Heart left ventricle (tissue), 16 donors: ENCODE measurements around the gene TMEM198. TPM values are rescaled to one million over a fixed set of nuclear protein-coding genes. Genes with fewer than 3 reads are reported as not detected.

Experiments used
- ATAC-seq, 4 donors: fragments of 200-7000 bp; cut with Tn5 transposase; one replicate each; pipeline ENCODE4 v1.9.1; 2020 to 2022; ENCODE audit warnings: moderate library complexity in 4 of 4, mild to moderate bottlenecking in 3 of 4, moderate number of reproducible peaks in 1 of 4
- DNase-seq, 5 donors: peaks; one replicate each; pipeline ENCODE4 v3.0.0-alpha.2; 2020
- H3K27ac ChIP-seq, 12 donors: fragments of 200-600 bp; sonication (generic) in 4 of 12; one replicate each; pipeline versions ENCODE4 v1.5.0 to v1.8.0; 2016 to 2022; ENCODE audit warnings: mild to moderate bottlenecking in 2 of 12
- H3K27me3 ChIP-seq, 9 donors: fragments of 200-600 bp; sonication (generic) in 2 of 9; one replicate each; pipeline versions ENCODE4 v1.5.1 to v1.8.0; 2016 to 2022; ENCODE audit warnings: mild to moderate bottlenecking in 3 of 9
- H3K36me3 ChIP-seq, 9 donors: fragments of 200-600 bp; sonication (generic) in 2 of 9; one replicate each; pipeline versions ENCODE4 v1.5.0 to v1.8.0; 2018 to 2022; ENCODE audit warnings: mild to moderate bottlenecking in 2 of 9
- H3K4me1 ChIP-seq, 12 donors: fragments of 200-600 bp; sonication (generic) in 4 of 12; one replicate each; pipeline versions ENCODE4 v1.5.0 to v1.8.0; 2016 to 2022; ENCODE audit warnings: mild to moderate bottlenecking in 3 of 12
- H3K4me3 ChIP-seq, 12 donors: fragments of 200-600 bp; sonication (generic) in 4 of 12; one replicate each; pipeline versions ENCODE4 v1.5.0 to v1.8.0; 2017 to 2022; ENCODE audit warnings: mild to moderate bottlenecking in 9 of 12, moderate library complexity in 4 of 12
- H3K9me3 ChIP-seq, 12 donors: fragments of 200-600 bp; sonication (generic) in 4 of 12; one replicate each; pipeline versions ENCODE4 v1.5.0 to v1.8.0; 2016 to 2022; ENCODE audit warnings: mild to moderate bottlenecking in 1 of 12
- POLR2A ChIP-seq, 2 donors: fragments of 450-650 bp; IDR thresholded peaks; one replicate each; pipeline ENCODE4 v1.6.1; 2017; ENCODE audit warnings: antibody characterized with exemption in 2 of 2, mild to moderate bottlenecking in 2 of 2, moderate library complexity in 2 of 2
- WGBS, 4 donors: extraction: QIAGEN DNeasy Blood & Tissue Kit in 2 of 4; methylation state at CpG; one replicate each; pipeline versions ENCODE4 v1.1.5 to v1.1.7; 2013 to 2018; 5-methylcytosine and 5-hydroxymethylcytosine counted together
- intact Hi-C, 10 donors: fragments of 100-400 bp; cut with DNase I; formaldehyde crosslinking; loops; one replicate each; pipeline versions ENCODE4 v1.11.1 to v1.14.2; 2022
- polyA plus RNA-seq, 2 donors: library from polyadenylated mRNA; stranded (reverse); fragments of 200-250 nt; gene quantifications; one replicate each; pipeline ENCODE4 v1.2.3, GENCODE V29; 2013
- total RNA-seq, 9 donors: library from RNA; depleted of rRNA in 2 of 9; stranded (reverse); fragments of >200 nt in 2 of 9; fragmentation: NEBNext Ultra II Directional in 3 of 9; extraction: Animal tissue kit (Norgen Biotek cat#: 25700) in 3 of 9; gene quantifications; one replicate each; pipeline versions ENCODE4 v1.1.0 to v1.2.4, GENCODE V29; 2016 to 2023
- TF ChIP-seq, protein P1 (sequence below), 12 donors: fragments of 200-600 bp; sonication (generic) in 4 of 12; IDR thresholded peaks; one replicate each; pipeline versions ENCODE4 v1.5.0 to v1.8.0; 2018 to 2022; ENCODE audit warnings: antibody characterized with exemption in 12 of 12, mild to moderate bottlenecking in 5 of 12
- donor health status: ischemic (EF 13 %, LVEDD 7.1; RV severe dilation, severe dysfunction).
- donor health status: healthy with polysubstance abuse.
- donor health status: DM: no; HTN: yes; CAD: no.
- donor health status: DM: no; HTN: no; CAD: no.
- donor health status: ischemic (EF 25% LVEDD 6.9; RV normal size, moderate dysfunction).
- donor health status: ischemic (EF 25% LVEDD 5.7; RV mildly dilated, moderate dysfunction).
- donor health status: healthy.
- donor health status: DM: yes; HTN: yes; CAD: no.
- donor health status: ischemic (EF 35%, LVEDD 5.7; RV mildly dilated, moderate dysfunction).
- donor health status: nonischemic (EF 11% LVEDD 7.7; RV severe dilation, severe dysfunction).
- donor health status: DM: yes; HTN: yes; CAD: no.
- donor health status: PGD.
- donor health status: ischemic (EF 29% LVEDD 5.4; RV normal size, mild dysfunction).
- donor health status: nonischemic (EF 23%, LVEDD 6.1; RV moderate dilation, normal function).

The TMEM198 gene
- total and polyA plus RNA-seq, 11 donors = 0.65 to 10.2 (median 2.3) TPM

DNA sequence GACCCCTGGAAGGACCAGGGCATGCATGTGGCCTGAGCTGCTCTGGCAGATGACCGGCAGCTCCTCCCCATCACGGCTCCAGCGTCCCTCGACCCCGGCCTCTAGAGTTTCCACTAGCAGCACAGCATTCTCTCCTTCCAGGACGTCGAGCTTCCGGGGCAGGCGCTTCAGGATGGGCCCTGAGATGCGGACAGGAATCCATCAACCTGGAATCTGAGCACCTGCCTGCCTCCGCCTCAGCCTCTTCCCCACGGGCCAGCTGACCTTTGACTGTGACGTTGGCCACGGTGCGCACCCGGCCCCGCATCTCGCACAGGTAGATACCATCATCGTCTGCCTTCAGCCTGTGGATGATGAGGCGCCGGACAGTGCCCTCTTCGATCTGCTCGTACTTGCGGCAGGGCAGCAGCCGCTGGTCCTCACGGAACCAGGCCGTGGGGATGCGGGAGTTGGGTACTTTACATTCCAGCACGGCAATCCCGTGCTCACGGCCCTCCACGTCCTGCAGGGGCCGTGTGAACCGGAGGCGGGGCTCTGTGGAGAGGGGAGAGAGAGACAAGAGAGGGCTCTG, 24.0 kb downstream of the TMEM198 start:
- no peak for DNase-seq
- Histone ChIP-seq H3K9me3 (no peaks in the 10 kb centered on the region), H3K4me1 (peaks cover 0 to 31% (median 10%) of the 10 kb centered on the region in 12 donors), H3K4me3 (no peak overlapping the region), H3K36me3 (peaks cover 0 to 58% (median 27%) of the 10 kb centered on the region in 9 donors), H3K27me3 (peaks cover 0 to 30% (median 0%) of the 10 kb centered on the region in 9 donors), H3K27ac (peak overlapping the region in 1 of 12 donors; percentile 5)
- intact Hi-C loops = loop anchor here in 2 of 10 donors (5.0 to 10.0 kb wide), 2 partner anchors 67 to 69 kb away; no protein-coding TSS in a partner anchor
- TF ChIP-seq POLR2A (IDR thresholded peaks at IDR 0.05) = no peak
- TF ChIP-seq, protein P1, sequence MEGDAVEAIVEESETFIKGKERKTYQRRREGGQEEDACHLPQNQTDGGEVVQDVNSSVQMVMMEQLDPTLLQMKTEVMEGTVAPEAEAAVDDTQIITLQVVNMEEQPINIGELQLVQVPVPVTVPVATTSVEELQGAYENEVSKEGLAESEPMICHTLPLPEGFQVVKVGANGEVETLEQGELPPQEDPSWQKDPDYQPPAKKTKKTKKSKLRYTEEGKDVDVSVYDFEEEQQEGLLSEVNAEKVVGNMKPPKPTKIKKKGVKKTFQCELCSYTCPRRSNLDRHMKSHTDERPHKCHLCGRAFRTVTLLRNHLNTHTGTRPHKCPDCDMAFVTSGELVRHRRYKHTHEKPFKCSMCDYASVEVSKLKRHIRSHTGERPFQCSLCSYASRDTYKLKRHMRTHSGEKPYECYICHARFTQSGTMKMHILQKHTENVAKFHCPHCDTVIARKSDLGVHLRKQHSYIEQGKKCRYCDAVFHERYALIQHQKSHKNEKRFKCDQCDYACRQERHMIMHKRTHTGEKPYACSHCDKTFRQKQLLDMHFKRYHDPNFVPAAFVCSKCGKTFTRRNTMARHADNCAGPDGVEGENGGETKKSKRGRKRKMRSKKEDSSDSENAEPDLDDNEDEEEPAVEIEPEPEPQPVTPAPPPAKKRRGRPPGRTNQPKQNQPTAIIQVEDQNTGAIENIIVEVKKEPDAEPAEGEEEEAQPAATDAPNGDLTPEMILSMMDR (IDR thresholded peaks at IDR 0.05) = no peak
- 82 to 86% (median 85%) methylated on average over 35 of the region's 35 CpGs for WGBS, 4 donors
- ATAC-seq = no peak

DNA sequence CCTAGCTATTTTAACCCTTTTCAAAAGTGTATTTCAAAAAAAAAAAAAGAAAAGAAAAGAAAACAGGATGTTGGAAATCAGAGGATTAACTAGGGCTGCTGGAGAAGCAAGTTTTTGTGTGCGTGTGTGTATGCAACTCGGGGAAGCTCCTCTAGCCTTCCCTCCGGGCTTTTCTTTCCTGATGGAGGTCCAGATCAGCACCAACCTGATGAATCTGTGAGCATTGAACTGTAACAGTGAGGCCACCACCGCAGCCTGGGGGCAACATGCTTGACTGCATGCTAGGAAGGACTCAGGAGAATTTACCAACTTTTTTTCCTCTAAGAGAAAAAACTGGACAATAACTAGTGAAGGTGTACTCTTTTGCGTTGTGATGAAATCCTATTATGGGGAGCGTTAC, 25.2 kb downstream of the TMEM198 start:
- no peak overlapping the region for H3K27ac ChIP-seq
- intact Hi-C loops = loop anchor here in 2 of 10 donors (5.0 to 10.0 kb wide), 2 partner anchors 66 to 68 kb away; no protein-coding TSS in a partner anchor
- 87 to 92% (median 90%) methylated on average over 6 of the region's 6 CpGs for WGBS, 4 donors
- H3K4me1 ChIP-seq = peaks cover 0 to 31% (median 10%) of the 10 kb centered on the region in 12 donors
- H3K36me3 ChIP-seq = peaks cover 0 to 47% (median 15%) of the 10 kb centered on the region in 9 donors
- no peak overlapping the region for H3K4me3 ChIP-seq
- no peak for TF ChIP-seq POLR2A (IDR thresholded peaks at IDR 0.05)
- TF ChIP-seq, protein P1 (IDR thresholded peaks at IDR 0.05) = no peak
- H3K9me3 ChIP-seq = no peaks in the 10 kb centered on the region
- no peak for DNase-seq
- no peak for ATAC-seq
- peaks cover 0 to 30% (median 0%) of the 10 kb centered on the region in 9 donors for H3K27me3 ChIP-seq

DNA sequence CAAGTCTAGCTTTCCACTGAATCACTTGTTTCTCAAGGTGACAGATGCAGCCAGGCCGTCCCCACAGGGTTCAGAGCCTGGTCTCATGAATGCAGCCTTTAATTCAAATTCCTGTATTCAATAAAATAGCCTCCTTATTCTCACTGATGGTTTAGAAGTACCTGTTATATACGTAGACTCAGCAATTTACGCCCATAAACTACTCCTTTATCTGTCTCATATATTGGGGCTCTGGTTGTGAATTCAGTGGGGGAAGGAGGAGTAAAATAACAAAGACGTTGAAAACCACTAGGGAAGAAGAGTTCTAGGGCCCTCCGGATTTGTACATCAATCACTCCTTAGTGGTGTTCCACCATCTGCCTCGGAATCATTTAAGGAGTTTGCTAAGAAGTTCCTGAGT, 25.8 kb downstream of the TMEM198 start:
- 74 to 79% (median 76%) methylated on average over 6 of the region's 6 CpGs for WGBS, 4 donors
- Histone ChIP-seq H3K27me3 (peaks cover 0 to 30% (median 0%) of the 10 kb centered on the region in 9 donors), H3K4me3 (peak overlapping the region in 9 of 12 donors; percentile 50 to 92 (median 69)), H3K27ac (peak overlapping the region in 8 of 12 donors; percentile 83 to 96 (median 90)), H3K36me3 (peaks cover 0 to 41% (median 15%) of the 10 kb centered on the region in 9 donors), H3K9me3 (no peaks in the 10 kb centered on the region), H3K4me1 (peaks cover 0 to 33% (median 10%) of the 10 kb centered on the region in 12 donors)
- TF ChIP-seq, protein P1 (IDR thresholded peaks at IDR 0.05) = no peak
- no peak for TF ChIP-seq POLR2A (IDR thresholded peaks at IDR 0.05)
- intact Hi-C loops = loop anchor here in 5 of 10 donors (2.0 to 10.0 kb wide), 5 partner anchors 27 to 68 kb away; partner anchors contain the start of genes SLC4A3 (in 1 of the 5) and STK11IP (in 1 of the 5)
- ATAC-seq (no peak), DNase-seq (no peak)

DNA sequence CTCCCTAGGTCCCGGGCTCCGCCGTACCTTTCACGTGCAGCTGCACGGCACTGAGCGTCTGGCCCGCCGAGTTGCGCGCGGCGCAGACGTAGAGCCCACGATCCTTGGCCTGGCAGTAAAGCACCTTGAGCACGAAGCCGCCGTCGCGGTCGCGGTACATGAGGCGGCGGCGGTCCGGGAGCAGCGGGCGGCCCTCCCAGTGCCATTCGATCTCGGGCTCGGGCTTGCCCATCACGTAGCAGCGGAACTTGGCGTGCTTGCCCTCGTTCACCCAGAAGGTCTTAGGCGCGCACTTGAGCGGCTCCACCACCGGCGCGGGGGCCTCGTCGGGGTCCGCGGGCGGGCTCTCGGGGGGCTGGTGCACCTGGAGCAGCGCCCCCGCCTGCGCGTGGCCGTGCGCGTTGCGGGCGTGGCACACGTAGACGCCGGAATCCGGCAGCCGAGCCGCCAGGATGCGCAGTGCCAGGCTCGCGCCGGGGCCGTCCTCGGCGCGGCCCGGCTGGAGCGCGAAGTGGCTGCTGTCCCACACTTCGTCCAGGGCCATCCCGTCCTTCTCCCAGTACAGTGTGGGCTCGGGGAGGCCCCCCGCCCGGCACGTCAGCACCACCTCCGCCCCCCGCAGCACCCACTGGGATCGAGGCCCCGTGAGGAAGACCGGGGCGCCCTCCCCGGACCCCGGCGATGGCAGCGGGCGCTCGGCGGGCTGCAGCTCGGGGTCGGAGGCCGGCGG, 26.5 kb downstream of the TMEM198 start:
- DNase-seq (peak in 2 of 5 donors; percentile 20 to 45), ATAC-seq (peak in 2 of 4 donors; percentile 19 to 25)
- WGBS, 4 donors = 8 to 33% (median 15%) methylated on average over 21 to 95 of the region's 95 CpGs
- Histone ChIP-seq H3K4me1 (peaks cover 0 to 31% (median 10%) of the 10 kb centered on the region in 12 donors), H3K27me3 (peaks cover 0 to 30% (median 0%) of the 10 kb centered on the region in 9 donors), H3K4me3 (peak overlapping the region; percentile 50 to 92 (median 68)), H3K27ac (peak overlapping the region; percentile 71 to 96 (median 90)), H3K9me3 (no peaks in the 10 kb centered on the region), H3K36me3 (peaks cover 0 to 34% (median 12%) of the 10 kb centered on the region in 9 donors)
- intact Hi-C loops = loop anchor here in 3 of 10 donors (2.0 to 5.0 kb wide), 3 partner anchors 26 to 62 kb away; partner anchors contain the start of genes SLC4A3 (in 1 of the 3) and STK11IP (in 1 of the 3)
- TF ChIP-seq, protein P1 (IDR thresholded peaks at IDR 0.05) = peak in 2 of 12 donors; percentile 13
- peak in 1 of 2 donors; percentile 41 for TF ChIP-seq POLR2A (IDR thresholded peaks at IDR 0.05)
